IMR-90 (cell line): ENCODE results near the gene YPEL5. TPM values are rescaled to one million over a fixed set of nuclear protein-coding genes. Genes with fewer than 3 reads are reported as not detected.

Experiments
- BHLHE40 ChIP-seq: fragments of 150-350 bp; IDR thresholded peaks from 2 replicates; pipeline ENCODE4 v1.6.1; 2016; ENCODE audit warnings: mild to moderate bottlenecking, low read depth, low read length
- CHD1 ChIP-seq: IDR thresholded peaks from 2 replicates; pipeline ENCODE4 v1.6.1; 2012; ENCODE audit warnings: low read depth, low read length, improper control_type of control experiment
- ELK1 ChIP-seq: fragments of 150-350 bp; IDR thresholded peaks from 2 replicates; pipeline ENCODE4 v1.6.1; 2016; ENCODE audit warnings: low read depth, mild to moderate bottlenecking, low read length, moderate library complexity, borderline replicate concordance
- FOS ChIP-seq: fragments of 150-350 bp; IDR thresholded peaks from 2 replicates; pipeline ENCODE4 v1.6.1; 2016; ENCODE audit warnings: low read depth, low read length
- NFE2L2 ChIP-seq: fragments of 150-350 bp; IDR thresholded peaks from 2 replicates; pipeline ENCODE4 v1.6.1; 2016; ENCODE audit warnings: low read depth, mild to moderate bottlenecking, low read length
- POLR2A ChIP-seq: IDR thresholded peaks from 2 replicates; pipeline ENCODE4 v1.6.1; 2012; ENCODE audit warnings: mild to moderate bottlenecking, low read depth, low read length
- RFX5 ChIP-seq: IDR thresholded peaks from 2 replicates; pipeline ENCODE4 v1.8.0; 2012; ENCODE audit warnings: low read depth, mild to moderate bottlenecking, low read length, moderate library complexity
- SMC3 ChIP-seq: fragments of 150-350 bp; IDR thresholded peaks from 2 replicates; pipeline ENCODE4 v1.6.1; 2016; ENCODE audit warnings: low read depth, mild to moderate bottlenecking, antibody characterized with exemption, low read length, moderate library complexity
- polyA plus RNA-seq, 3 experiments: library from polyadenylated mRNA; depleted of rRNA; stranded (reverse); fragments of >200 nt; gene quantifications; 2 replicates each; pipeline ENCODE4 v1.2.3, GENCODE V29; 2012; ENCODE audit warnings: low replicate concordance in 1 of 3
- total RNA-seq: library from RNA; depleted of rRNA; stranded (reverse); fragments of >200 nt; gene quantifications from 2 replicates; pipeline ENCODE4 v1.2.3, GENCODE V29; 2012

The YPEL5 gene
- total and polyA plus RNA-seq, 2 of the 4 experiments (the other 2 are of a cell fraction): 40.7 to 62.6 TPM

DNA sequence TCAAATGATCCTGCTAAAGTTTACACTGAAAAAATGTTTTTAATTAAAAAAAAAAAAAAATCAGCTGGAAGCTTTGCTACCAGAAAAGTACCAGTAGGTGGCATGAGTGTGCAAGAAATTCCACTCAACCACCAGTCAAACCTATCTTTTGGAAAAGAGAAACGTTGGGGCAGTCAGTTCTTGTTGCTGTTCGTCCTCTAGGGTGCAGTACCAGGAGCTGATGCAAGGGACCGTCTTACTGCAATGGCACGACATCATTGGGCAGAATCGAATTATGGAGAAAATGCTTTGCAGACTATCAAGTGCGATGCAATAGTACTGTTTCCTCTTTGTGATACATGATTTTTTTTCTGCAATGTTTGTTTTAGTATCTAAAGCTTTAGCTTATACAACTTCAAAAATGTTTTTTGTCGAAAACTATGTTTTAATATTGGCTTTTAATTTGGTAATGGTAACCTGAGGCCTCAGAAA lies 18.3 kb downstream of the YPEL5 start (continued):
- TF ChIP-seq RFX5 (0 out of 2 replicates have a peak, but pooled peaks have one; percentile 30), SMC3 (peak; percentile 75), ELK1 (no peak), NFE2L2 (no peak), CHD1 (no peak), BHLHE40 (no peak), FOS (no peak), POLR2A (peak; percentile 43; the same call in 1 of the 2 replicates)
